ENCODE results near the gene ARHGAP33.

The ARHGAP33 gene

DNA sequence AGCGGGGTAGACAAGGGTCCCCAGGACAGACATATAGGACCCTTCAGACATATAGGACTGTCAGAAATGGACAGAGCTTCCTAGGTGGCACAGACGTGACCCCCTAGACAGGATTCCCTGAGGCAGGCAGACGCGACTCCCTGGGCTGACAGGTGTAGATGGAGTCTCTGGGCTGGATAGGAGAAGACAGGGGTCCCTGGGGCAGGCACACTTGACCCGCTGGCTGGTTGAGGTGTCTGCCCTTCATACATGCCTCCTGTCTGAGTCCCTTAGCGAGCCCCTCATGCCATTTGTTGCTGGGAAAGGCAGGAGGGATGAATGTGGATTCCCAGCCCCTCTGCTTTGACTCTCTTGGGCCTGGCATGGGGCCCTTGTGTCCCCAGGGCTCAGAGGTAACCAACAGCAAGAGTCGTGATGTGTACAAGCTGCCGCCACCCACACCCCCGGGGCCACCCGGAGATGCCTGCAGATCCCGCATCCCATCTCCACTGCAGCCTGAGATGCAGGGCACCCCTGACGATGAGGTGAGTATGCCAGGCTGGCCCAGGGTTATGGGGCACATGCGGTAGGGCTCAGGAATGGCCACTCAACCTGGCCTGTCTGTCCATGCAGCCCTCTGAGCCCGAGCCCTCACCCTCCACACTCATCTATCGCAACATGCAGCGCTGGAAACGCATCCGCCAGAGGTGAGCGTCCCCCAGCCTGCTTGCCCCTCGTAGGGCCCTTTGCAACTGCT, 21.6 kb upstream of the ARHGAP33 start:
- no peak overlapping the region for H3K4me3 ChIP-seq (ENCODE audit: low read depth, low read length)
- TF ChIP-seq, protein P1, sequence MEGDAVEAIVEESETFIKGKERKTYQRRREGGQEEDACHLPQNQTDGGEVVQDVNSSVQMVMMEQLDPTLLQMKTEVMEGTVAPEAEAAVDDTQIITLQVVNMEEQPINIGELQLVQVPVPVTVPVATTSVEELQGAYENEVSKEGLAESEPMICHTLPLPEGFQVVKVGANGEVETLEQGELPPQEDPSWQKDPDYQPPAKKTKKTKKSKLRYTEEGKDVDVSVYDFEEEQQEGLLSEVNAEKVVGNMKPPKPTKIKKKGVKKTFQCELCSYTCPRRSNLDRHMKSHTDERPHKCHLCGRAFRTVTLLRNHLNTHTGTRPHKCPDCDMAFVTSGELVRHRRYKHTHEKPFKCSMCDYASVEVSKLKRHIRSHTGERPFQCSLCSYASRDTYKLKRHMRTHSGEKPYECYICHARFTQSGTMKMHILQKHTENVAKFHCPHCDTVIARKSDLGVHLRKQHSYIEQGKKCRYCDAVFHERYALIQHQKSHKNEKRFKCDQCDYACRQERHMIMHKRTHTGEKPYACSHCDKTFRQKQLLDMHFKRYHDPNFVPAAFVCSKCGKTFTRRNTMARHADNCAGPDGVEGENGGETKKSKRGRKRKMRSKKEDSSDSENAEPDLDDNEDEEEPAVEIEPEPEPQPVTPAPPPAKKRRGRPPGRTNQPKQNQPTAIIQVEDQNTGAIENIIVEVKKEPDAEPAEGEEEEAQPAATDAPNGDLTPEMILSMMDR (IDR thresholded peaks at IDR 0.05; ENCODE audit: low read depth, low read length) = no peak

DNA sequence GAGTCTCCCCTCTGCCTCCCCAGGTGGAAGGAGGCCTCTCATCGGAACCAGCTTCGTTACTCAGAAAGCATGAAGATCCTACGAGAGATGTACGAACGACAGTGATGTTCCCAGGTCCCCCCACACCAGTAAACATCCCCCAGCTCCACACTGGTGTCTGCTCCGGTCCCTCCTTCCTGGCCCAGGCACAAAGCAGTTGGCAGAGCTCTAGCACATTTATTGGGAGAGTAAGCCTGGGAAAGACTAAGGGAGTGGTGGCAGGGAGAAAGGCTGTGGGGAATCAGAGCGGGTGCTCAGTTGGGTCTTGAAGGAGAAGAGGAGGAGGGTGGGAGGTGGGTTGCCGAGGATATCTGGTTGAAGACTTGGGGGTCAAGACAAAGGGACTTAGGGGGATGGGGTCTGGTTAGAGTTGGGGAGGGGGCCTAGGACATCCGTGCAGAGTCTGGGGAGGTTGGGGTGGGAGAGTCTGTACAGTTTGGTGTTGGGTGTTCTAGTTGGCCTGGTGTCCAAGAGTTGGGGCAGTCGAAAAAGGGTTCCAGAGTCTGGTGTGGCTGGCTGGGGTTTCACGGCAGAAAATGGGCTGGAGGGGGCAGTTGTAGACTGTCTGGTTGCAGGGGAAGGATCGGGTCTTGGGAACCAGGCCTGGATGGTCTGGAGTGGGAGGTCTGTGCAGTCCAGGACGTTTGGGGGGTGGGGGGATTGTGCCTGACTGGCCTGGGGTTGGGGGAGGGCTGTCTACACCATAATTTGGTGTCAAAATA, 20.8 kb upstream of the ARHGAP33 start:
- TF ChIP-seq, protein P1 (IDR thresholded peaks at IDR 0.05; ENCODE audit: low read depth, low read length) = no peak
- no peak overlapping the region for H3K4me3 ChIP-seq (ENCODE audit: low read depth, low read length)

DNA sequence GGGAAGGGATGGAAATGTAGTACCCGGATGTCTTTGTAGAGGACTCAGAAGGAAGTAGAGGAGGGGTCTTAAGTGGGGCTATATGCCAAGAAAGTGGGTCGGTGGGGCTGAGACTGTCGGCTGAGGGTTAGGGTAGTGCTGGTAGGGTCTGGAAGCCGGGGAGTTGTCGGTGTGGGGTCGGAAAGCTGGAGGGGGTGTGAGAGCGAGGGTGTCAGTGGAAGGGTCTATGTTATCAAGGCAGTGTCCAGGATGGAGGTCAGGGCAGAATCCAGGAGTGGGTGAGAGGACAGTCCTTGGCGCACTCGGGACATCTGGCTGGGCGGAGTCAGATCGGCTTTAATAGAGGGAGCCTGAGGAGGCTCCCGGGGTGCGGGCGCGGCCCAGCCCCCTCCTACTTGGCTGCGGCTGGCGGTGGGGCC, 20.2 kb upstream of the ARHGAP33 start:
- TF ChIP-seq, protein P1 (IDR thresholded peaks at IDR 0.05; ENCODE audit: low read depth, low read length) = no peak
- H3K4me3 ChIP-seq (ENCODE audit: low read depth, low read length) = peak overlapping the region; percentile 34

DNA sequence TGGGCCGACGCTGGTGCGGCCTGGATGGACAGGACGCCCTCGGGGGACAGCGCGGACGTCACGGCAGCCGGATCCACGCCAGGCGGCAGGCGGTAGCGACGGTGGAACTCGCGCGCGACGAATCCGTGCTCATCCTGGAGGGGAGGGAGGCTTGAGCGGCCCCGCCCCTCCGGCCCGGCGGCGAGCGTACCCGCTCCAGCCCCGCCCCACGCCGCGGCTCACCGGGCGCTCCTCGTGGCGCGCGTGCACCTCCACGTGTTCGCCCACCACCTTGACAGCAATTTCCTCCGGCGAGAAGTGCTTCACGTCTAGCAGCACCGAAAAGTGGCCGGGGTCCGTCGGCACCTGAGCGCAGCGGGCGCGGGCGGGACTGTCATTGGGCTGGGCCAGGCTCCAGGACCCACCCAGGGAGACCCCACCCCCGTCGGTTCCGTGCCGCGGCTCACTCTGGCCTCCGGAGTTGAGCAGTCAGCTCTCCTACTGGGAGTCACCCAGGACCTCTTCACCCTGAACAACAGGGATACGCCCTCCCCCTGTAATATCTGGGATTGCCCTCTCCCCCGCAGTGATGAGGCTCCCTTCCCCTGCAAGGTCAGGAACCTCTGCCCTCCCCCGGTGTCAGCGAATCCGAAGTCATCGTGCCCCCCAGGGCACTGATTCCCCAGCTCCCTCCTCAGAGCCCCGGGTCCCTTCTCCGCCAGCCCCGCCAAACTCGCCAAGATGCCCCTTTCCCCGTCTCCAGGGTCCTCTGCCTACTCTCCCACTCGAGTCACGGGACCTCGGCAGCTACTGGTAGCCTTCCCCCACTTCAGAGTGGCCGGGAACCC, 19.6 kb upstream of the ARHGAP33 start:
- TF ChIP-seq, protein P1 (IDR thresholded peaks at IDR 0.05; ENCODE audit: low read depth, low read length) = no peak
- peak overlapping the region; percentile 96 for H3K4me3 ChIP-seq (ENCODE audit: low read depth, low read length)

DNA sequence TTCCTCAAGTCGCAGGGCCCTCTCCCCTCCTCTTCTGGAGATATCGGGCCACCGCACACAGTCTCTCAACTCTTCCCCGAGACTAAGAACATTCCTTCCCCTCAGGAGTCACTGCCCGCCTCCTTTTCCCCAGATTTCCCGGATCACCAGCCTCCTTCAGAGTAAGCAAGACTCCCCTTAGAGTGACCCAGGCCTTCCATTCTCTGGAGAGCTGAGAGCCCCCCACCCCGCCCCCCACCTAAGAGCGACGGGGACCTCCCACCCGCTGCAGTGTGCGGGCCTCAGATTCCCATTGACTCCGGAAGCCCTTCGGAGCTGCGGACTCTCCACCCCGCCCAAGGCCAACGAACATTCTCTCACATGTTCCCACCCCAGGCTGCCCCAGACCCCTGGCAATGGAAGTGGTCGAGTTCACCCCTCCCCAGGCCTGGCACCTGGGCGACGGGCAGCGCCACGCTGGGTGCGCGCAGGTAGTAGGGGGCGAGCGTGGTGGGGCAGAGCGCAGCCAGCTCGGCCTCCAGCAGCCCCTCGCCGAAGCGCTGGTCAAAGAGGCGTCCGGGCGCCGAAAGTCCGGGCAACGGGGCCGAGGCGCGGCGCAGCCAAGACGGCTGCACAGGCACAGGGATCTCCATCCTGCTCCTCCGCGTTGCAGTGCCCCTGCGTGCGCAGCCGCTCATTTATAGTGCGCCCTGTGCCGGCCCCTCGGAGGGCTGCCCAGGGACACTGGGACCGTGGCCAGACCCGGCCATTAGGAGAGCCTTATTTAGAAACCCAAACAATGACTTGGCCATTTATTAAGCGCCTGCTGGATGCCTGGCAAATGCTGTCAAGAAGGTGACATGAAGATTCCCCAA, 18.8 kb upstream of the ARHGAP33 start, which contains the start of gene HSPB6:
Gene HSPB6 (minus strand): TSS at position 653 of the 854 bp plus-strand sequence. CDS start 21 bp downstream, at position 632.
- H3K4me3 ChIP-seq (ENCODE audit: low read depth, low read length) = peak within 1 kb of the TSS; percentile 96
- TF ChIP-seq, protein P1 (IDR thresholded peaks at IDR 0.05; ENCODE audit: low read depth, low read length) = no peak

DNA sequence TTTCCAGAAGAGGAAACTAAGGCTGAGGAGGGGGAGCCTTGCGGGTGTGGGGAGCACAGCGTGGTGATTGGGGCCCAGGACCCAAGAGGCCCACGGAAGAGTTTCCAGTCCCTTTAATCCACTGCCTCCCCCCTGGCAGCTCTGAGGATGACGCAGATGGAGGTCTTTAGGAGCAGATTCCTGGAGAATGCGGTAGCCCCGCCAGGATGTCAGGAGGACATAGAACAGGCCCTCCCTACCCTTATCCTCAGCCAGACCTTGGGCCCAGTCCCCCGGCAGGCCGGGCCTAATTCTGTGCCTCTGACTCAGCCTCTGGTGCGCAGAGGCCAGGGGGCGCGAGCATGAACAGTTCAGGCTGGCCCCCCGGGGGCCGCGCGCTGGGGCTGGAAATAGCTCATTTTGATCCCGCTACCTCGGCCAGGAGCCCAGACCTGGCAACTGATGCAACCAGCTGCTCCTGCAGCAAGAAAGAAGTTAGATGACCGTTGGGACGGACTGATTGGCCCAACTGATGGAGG, 18.1 kb upstream of the ARHGAP33 start:
- TF ChIP-seq, protein P1 (IDR thresholded peaks at IDR 0.05; ENCODE audit: low read depth, low read length) = no peak

More for the DNA sequence above, 18.1 kb upstream of the ARHGAP33 start:
- peak overlapping the region; percentile 96 for H3K4me3 ChIP-seq (ENCODE audit: low read depth, low read length)

All from WI38 (cell line).